ENCODE measurements around the gene CFAP77.

GRCh38 chr9:132606066-132606465 lies 196.1 kb downstream of the CFAP77 start:
- TF ChIP-seq, protein P1, sequence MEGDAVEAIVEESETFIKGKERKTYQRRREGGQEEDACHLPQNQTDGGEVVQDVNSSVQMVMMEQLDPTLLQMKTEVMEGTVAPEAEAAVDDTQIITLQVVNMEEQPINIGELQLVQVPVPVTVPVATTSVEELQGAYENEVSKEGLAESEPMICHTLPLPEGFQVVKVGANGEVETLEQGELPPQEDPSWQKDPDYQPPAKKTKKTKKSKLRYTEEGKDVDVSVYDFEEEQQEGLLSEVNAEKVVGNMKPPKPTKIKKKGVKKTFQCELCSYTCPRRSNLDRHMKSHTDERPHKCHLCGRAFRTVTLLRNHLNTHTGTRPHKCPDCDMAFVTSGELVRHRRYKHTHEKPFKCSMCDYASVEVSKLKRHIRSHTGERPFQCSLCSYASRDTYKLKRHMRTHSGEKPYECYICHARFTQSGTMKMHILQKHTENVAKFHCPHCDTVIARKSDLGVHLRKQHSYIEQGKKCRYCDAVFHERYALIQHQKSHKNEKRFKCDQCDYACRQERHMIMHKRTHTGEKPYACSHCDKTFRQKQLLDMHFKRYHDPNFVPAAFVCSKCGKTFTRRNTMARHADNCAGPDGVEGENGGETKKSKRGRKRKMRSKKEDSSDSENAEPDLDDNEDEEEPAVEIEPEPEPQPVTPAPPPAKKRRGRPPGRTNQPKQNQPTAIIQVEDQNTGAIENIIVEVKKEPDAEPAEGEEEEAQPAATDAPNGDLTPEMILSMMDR (IDR thresholded peaks at IDR 0.05) = no peak
- TF ChIP-seq POLR2AphosphoS5 (IDR thresholded peaks at IDR 0.05) = no peak
- no peak for TF ChIP-seq POLR2A (IDR thresholded peaks at IDR 0.05)

Measured in breast epithelium (tissue), 3 donors.